Measurements from ENCODE around the gene BHLHA9.

Gene BHLHA9

DNA sequence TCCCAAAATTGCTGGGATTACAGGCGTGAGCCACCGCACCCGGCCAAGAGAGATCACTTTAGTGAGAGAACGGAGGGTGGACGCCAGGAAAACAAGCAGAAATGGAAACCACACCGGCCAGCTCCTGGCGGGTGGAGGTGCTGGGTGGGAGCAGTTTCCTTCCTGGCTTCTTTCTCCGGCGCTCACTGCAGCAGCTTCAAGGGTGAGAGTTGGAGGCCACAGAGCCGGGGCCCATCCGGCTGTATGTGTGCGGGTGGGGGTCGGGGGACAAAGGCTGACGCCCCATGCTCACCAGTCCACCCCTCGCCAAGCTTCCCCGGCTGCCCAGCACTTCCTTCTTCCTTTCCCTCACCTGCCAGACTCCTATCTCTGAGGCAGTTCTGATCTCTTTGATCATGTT lies 13.5 kb upstream of the BHLHA9 start:
- DNase-seq = no peak

DNA sequence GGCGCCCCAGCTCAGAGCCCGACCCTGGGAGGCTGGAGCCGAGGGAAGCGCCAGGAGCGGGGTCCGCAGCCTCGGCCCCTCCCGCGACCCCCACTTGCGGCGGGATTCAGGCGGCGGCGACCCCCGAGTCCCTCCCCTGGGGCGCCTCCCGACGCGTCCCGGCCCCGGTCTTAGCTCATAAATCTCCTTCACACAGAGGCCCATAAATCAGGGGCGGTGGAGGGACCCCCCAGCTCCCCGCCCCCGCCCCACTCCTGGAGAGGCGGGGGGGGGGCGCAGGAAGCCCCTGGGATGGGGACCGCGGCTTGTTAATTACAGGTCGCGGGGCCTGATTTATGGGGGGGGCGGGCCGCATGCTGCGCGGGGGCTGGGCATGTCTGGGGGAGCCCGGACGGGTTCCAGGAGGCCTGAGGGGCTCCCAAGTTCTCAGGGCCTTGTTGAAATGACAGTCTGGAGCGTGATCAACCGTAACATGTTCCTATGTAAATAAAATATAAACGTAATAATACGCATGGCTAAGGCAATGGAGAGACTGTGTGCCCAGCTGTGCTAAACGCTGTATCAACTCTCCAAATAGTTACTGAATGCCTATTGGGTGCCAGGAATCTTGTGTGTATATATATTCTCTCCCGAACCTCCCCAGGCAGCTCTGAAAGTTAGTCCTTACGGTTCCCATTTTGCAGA lies 10.0 kb upstream of the BHLHA9 start:
- DNase-seq = no peak

DNA sequence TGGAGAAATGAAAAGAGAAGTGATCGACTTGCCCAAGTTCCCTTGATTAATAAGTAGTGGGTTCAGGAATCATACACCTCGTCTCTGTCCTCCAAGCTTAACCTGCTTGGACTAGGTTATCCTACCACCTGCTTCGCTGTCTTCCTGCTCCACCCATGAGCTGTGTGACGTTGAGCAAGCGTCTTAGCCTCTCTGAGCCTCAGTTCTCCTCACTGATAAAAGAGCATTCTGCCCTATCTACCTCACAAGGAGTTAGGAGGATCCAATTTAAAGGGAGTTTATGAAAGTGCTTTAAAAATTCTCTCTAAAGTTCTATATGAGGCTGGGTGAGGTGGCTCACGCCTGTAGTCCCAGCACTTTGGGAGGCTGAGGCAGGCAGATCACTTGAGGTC lies 9.5 kb upstream of the BHLHA9 start:
- DNase-seq = no peak

- no peak for DNase-seq
Measured at GRCh38 chr17:1264196-1264595, 6.0 kb upstream of the BHLHA9 start.

GRCh38 chr17:1267471-1267943 lies 2.7 kb upstream of the BHLHA9 start:
- DNase-seq = no peak

GRCh38 chr17:1271030-1271423 lies 783 bp downstream of the BHLHA9 start:
- no peak for DNase-seq

- DNase-seq = no peak
Measured at GRCh38 chr17:1271441-1271840, 1.2 kb downstream of the BHLHA9 start.

DNA sequence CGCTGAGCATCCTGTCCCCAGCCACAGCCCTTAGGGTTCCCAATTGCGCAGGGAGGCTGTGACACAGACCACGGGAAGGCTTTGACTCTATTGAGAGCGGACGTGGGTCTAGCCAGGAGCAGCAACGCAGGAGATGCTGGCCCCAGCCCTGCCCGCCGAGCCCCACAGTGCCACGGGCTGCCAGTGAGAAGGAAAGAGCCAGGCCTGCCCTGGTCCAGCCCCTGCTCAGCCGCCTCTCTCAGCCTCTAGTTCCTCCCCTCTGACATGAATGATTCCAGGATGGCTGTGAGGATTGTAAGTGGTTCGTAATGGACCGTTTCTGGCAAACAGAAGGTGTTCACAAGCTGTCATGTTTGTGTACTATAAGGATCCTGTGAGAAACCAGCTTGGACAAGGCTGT lies 2.5 kb downstream of the BHLHA9 start:
- DNase-seq = no peak

GRCh38 chr17:1273492-1274244 lies 3.4 kb downstream of the BHLHA9 start:
- no peak for DNase-seq

- DNase-seq = no peak
Measured at GRCh38 chr17:1274245-1274608, 4.0 kb downstream of the BHLHA9 start.

DNA sequence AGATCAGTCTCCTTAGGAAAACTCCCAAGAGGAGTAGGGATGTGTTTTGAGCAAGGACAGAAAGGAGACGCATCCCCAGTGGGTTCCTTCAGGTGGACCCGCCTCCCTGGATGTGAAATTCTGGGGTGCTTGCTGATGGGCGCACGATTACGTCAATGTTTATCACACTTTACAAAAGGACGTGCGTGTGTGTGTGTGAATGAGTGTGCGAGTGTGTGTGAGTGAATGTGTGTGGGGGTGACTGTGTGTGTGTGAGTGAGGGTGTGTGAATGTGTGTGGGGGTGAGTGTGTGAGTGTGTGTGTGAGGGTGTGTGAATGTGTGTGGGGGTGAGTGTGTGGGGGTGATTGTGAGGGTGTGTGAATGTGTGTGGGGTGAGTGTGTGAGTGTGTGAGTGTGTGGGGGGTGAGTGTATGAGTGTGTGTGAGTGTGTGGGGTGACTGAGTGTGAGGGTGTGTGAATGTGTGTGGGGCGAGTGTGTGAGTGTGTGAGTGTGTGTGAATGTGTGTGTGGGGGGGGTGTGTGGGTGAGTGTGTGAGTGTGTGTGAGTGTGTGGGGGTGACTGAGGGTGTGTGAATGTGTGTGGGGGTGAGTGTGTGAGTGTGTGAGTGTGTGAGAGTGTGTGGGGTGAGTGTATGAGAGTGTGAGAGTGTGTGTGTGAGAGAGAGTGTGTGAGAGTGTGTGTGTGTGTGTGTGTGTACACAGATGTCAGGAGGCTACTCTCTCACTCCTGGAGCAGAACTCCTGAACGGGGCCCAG lies 5.1 kb downstream of the BHLHA9 start:
- DNase-seq = no peak

GRCh38 chr17:1275962-1276736 lies 5.9 kb downstream of the BHLHA9 start:
- DNase-seq = peak; percentile 50

DNA sequence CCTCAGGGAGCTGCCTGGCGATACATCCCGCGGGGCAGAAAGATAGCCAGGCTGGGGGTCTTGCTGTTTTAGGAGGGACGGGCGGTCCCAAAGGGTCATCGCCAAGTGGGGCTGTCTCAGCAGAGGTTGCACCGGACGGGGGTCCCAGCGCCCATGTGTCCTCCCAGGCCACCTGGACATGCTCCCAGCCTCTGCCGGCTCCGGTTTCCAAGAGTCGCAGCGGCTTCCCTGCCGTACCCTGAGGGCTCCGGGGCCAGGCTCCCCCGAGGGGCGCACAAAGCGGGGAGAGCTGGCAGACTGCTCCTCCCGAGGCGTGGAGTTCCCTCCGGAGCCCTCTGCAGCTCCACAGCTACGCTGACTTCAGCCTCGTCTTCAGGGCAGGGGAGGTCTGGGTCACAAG lies 10.4 kb downstream of the BHLHA9 start:
- DNase-seq = no peak

DNA sequence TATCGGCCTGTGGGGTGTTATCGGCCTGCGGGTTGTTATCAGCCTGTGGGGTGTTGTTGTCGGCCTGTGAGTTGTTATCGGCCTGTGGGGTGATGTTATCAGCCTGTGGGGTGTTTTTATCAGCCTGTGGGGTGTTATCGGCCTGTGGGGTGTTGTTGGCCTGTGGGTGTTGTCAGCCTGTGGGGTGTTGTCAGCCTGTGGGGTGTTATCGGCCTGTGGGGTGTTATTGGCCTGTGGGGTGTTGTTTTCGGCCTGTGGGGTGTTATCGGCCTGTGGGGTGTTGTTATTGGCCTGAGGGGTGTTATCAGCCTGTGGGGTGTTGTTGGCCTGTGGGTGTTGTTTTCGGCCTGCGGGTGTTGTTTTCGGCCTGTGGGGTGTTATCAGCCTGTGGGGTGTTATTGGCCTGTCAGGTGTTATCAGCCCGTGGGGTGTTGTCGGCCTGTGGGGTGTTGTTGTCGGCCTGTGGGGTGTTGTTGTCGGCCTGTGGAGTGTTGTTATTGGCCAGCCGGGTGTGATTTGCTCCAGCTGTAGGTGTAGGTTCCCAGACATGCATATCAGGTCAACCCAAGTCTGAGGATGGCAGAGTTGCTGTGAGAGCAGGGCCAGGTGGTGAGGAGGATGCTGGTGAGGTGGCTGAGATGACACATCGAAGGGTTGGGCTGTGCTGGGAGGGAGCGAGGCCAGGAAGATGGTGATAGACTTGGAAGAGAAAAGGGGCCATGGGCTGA lies 16.3 kb downstream of the BHLHA9 start:
- no peak for DNase-seq

DNA sequence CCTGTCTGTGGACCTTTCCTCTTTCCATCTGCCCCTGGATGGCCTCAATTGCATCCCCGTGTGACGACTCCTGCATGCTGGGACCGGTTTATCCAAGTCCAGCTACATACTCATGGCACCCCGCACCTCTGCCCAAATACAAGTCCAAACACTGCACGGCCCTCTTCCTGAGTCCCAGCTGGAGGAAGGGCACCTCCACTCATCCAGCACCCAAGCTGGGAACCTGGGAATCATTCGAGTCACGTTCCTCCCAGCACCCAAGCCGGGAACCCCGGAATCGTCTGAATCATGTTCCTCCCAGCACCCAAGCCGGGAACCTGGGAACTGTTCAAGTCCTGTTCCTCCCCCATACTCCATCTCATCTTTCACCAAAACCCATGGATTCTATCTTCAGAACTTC lies 19.5 kb downstream of the BHLHA9 start:
- DNase-seq = no peak

GRCh38 chr17:1290676-1291075 lies 20.4 kb downstream of the BHLHA9 start:
- DNase-seq = no peak

DNA sequence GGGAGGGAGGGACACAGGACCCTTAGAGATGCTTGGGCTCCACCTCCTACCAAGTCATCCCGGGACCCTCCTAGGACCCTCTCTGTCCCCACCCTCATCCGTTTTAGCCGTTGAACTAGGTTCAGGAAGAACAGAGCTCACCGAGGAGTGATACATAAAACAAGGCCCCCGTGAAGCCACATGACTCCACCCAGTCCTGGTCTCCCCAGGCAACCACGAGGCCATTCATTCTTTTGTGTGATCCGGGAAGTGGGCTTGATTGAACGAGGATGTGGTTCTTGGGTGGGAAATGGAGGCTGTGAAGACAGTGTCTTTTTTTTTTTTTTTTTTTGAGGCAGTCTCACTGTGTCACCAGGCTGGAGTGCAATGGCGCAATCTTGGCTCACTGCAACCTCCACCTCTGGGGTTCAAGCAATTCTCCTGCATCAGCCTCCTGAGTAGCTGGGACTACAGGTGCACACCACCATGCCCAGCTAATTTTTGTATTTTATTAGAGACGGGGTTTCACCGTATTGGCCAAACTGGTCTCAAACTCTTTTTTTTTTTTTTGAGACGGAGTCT lies 24.0 kb downstream of the BHLHA9 start:
- DNase-seq = no peak

- no peak for DNase-seq
Measured at GRCh38 chr17:1298606-1299005, 28.4 kb downstream of the BHLHA9 start.

DNA sequence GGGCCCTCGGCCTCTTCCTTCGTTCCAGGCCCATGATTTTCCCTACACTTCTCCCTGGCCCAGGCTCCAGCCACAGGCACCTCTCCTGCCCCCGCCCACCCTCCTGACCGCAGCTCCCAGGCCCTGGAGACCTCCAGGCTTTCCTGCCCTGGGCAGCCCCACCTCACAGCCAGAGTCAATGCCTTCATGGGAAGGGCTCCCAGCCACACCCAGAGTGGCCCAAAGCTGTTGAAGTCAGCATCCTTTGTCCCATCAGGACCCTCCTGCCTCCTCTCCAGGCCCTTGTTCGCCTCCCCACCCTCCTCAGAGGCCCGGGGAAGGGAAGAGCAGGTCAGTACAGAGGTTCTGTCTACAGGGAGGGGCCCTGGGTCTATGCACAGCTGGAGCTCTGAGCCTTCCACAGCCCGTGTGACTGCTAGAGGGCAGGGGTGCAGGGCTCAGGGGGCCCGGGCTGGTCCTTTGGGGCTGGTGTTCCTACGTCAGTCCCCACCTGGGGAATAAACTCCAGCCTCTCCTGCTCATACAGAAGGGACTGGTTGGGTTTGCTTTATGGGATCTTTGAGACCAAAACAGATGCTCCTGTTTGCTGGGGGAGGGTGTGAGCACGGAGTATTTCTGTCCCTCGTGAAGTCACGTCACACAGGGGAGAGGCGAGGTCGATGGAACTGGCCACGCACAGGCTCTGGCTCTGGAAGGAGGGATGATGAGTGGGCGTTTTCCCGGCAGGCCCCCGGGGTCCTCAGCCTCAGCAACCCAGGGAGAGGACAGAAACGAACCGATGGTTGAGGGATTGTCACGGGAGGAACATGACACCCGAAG lies 29.5 kb downstream of the BHLHA9 start:
- no peak for DNase-seq

DNA sequence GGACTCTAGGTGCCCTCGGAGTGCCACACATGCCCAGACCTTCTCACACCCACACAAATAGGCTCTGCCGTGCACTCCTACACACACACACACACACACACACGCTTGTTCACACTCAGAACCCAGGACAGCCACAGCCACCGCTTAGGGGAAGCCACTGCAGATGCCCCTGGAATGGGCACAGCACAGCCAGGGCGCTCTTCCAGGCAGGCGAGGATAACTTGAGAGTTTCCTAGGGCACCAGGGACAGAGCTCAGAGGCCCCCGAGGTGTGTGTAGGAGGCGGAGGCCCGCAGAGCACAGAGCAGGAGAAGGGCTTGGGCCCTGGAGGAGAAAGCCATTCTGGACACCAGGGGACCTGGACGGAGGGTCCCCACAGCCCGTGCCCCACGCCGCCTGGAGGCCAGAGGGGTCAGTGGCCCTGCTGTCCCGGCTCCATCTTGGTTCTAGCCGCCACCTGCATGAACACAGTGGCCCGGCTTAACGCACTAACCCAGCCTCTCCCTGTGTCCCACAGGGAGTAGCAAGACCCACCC lies 30.2 kb downstream of the BHLHA9 start:
- no peak for DNase-seq

GRCh38 chr17:1301546-1301945 lies 31.3 kb downstream of the BHLHA9 start:
- no peak for DNase-seq
